ENCODE results near the gene INSYN1.

- TF ChIP-seq EZH2 (IDR thresholded peaks at IDR 0.05; ENCODE audit: insufficient read depth, poor library complexity, severe bottlenecking) (no peak), EZH2phosphoT487 (IDR thresholded peaks at IDR 0.05; ENCODE audit: insufficient read depth, low read depth) (no peak)
Observed at GRCh38 chr15:73802431-73803041, 49.4 kb upstream of the INSYN1 start.
